GM19240 (cell line): ENCODE measurements around the gene CCDC185.

ENCODE experiments used
- DNase-seq: peaks from one replicate; pipeline ENCODE4 v3.0.0; 2011; ENCODE audit warnings: low spot score; ENCODE audit not compliant: insufficient read length

CCDC185 gene

GRCh38 chr1:223429821-223430220, 36.6 kb downstream of the CCDC185 start:
- DNase-seq: no peak

- DNase-seq: no peak
Measured at GRCh38 chr1:223430236-223430635, 37.0 kb downstream of the CCDC185 start.

- DNase-seq: no peak
Measured at GRCh38 chr1:223437151-223437550, 43.9 kb downstream of the CCDC185 start.

GRCh38 chr1:223443397-223443796, 50.2 kb downstream of the CCDC185 start:
- DNase-seq: no peak

GRCh38 chr1:223444411-223444810, 51.2 kb downstream of the CCDC185 start:
- DNase-seq: no peak
